ENCODE data around the gene OR10K1.

- TF ChIP-seq TCF7L2 (IDR thresholded peaks at IDR 0.05; ENCODE audit: borderline replicate concordance, extremely low read depth, insufficient read depth, insufficient read length) (no peak), CTCF (IDR thresholded peaks at IDR 0.05 in 2 of 3, conservative IDR thresholded peaks at IDR 0.05 in 1 of 3; ENCODE audit: borderline replicate concordance in 1 of 3, insufficient read depth in 1 of 3, low read depth in 2 of 3, low read length in 2 of 3) (no peak), SIN3A (IDR thresholded peaks at IDR 0.05; ENCODE audit: low read depth) (no peak), JUND (IDR thresholded peaks at IDR 0.05) (no peak)
Measured at GRCh38 chr1:158457246-158457645, 4.4 kb upstream of the OR10K1 start.

Measured in HCT116 (cell line).